ENCODE data around the gene ORAI1.
"Not testable (repeated sequence)": the region's sequence is repeated elsewhere in the genome, so short reads cannot be mapped to it uniquely, and the experiment has no call there.

Gene ORAI1

GRCh38 chr12:121603581-121603980 lies 22.7 kb upstream of the ORAI1 start:
- DNase-seq (ENCODE audit: low spot score): no peak

GRCh38 chr12:121608301-121608700 lies 18.0 kb upstream of the ORAI1 start:
- no peak for DNase-seq (ENCODE audit: low spot score)

- no peak for DNase-seq (ENCODE audit: low spot score)
These were observed 15.8 kb upstream of the ORAI1 start for GRCh38 chr12:121610239-121611149.

- DNase-seq (ENCODE audit: low spot score): no peak
These were observed 15.0 kb upstream of the ORAI1 start for GRCh38 chr12:121611306-121611705.

GRCh38 chr12:121613462-121613861 lies 12.9 kb upstream of the ORAI1 start:
- no peak for DNase-seq (ENCODE audit: low spot score)

GRCh38 chr12:121614872-121615467 lies 11.4 kb upstream of the ORAI1 start:
- DNase-seq (ENCODE audit: low spot score): no peak

- DNase-seq (ENCODE audit: low spot score): no peak
These were observed 7.6 kb upstream of the ORAI1 start for GRCh38 chr12:121618659-121619233.

GRCh38 chr12:121620333-121620891 lies 5.9 kb upstream of the ORAI1 start:
- DNase-seq (ENCODE audit: low spot score): no peak

GRCh38 chr12:121626853-121627640 lies 717 bp downstream of the ORAI1 start:
- peak; percentile 22 for DNase-seq (ENCODE audit: low spot score)

GRCh38 chr12:121628037-121628436 lies 1.7 kb downstream of the ORAI1 start:
- DNase-seq (ENCODE audit: low spot score): no peak

- no peak for DNase-seq (ENCODE audit: low spot score)
These were observed 2.2 kb downstream of the ORAI1 start for GRCh38 chr12:121628536-121628935.

- no peak for DNase-seq (ENCODE audit: low spot score)
These were observed 4.5 kb downstream of the ORAI1 start for GRCh38 chr12:121630791-121631355.

GRCh38 chr12:121632069-121632970 lies 6.0 kb downstream of the ORAI1 start:
- no peak for DNase-seq (ENCODE audit: low spot score)

- DNase-seq (ENCODE audit: low spot score): not testable (repeated sequence)
These were observed 7.5 kb downstream of the ORAI1 start for GRCh38 chr12:121633833-121634196.

GRCh38 chr12:121634836-121635235 lies 8.5 kb downstream of the ORAI1 start:
- no peak for DNase-seq (ENCODE audit: low spot score)

- DNase-seq (ENCODE audit: low spot score): no peak
These were observed 11.0 kb downstream of the ORAI1 start for GRCh38 chr12:121637231-121637914.

- DNase-seq (ENCODE audit: low spot score): no peak
These were observed 12.2 kb downstream of the ORAI1 start for GRCh38 chr12:121638298-121639202.

- no peak for DNase-seq (ENCODE audit: low spot score)
These were observed 15.0 kb downstream of the ORAI1 start for GRCh38 chr12:121641343-121641630.

- DNase-seq (ENCODE audit: low spot score): no peak
These were observed 22.2 kb downstream of the ORAI1 start for GRCh38 chr12:121648458-121649028.
